PC-9 (cell line): ENCODE measurements around the gene TUFT1. TPM values are rescaled to one million over a fixed set of nuclear protein-coding genes. Genes with fewer than 3 reads are reported as not detected.

ENCODE experiments used
- BruUV-seq: library from RNA; stranded (reverse); fragments of 400-500 nt; replicated peaks from 2 replicates; lab custom pipeline; 2021; lab: Mats Ljungman, UMichigan
- CTCF ChIA-PET: fragments of 300-600 bp; sonication (Branson Sonifier 250); formaldehyde crosslinking; loops from one replicate; lab custom pipeline; 2022; ENCODE audit warnings: antibody characterized with exemption; lab: Charles Lee
- POLR2A ChIA-PET: fragments of 300-600 bp; sonication (Branson Sonifier 250); formaldehyde crosslinking; loops from one replicate; lab custom pipeline; 2022; ENCODE audit warnings: antibody characterized with exemption; ENCODE audit not compliant: unreplicated experiment; lab: Charles Lee
- DNase-seq, 2 experiments: peaks; one replicate each; pipeline versions ENCODE4 v3.0.0 to v3.0.0-alpha.2; 2015 to 2022; ENCODE audit warnings: mixed read lengths in 1 of 2
- H2AFZ ChIP-seq: fragments of 200-600 bp; sonication (generic); 2 replicates; pipeline ENCODE4 v1.8.1; 2017; ENCODE audit warnings: antibody characterized with exemption
- H3F3A ChIP-seq: fragments of 200-600 bp; sonication (generic); 2 replicates; pipeline ENCODE4 v1.8.1; 2017; ENCODE audit warnings: antibody characterized with exemption, mild to moderate bottlenecking, low read depth; ENCODE audit not compliant: insufficient read depth
- H3K27ac ChIP-seq: fragments of 200-600 bp; sonication (generic); 2 replicates; pipeline ENCODE4 v1.6.1; 2016; ENCODE audit warnings: mixed run types
- H3K27me3 ChIP-seq: fragments of 200-600 bp; sonication (generic); 2 replicates; pipeline ENCODE4 v1.6.1; 2016; ENCODE audit warnings: low read depth, mixed run types; ENCODE audit not compliant: insufficient read depth
- H3K36me3 ChIP-seq: fragments of 200-600 bp; sonication (generic); 2 replicates; pipeline ENCODE4 v1.6.1; 2016; ENCODE audit warnings: low read depth, mixed run types
- H3K4me1 ChIP-seq: fragments of 200-600 bp; sonication (generic); replicated peaks from 2 replicates; pipeline ENCODE4 v1.6.1; 2016; ENCODE audit warnings: mixed run types; ENCODE audit not compliant: insufficient read depth
- H3K4me2 ChIP-seq: fragments of 200-600 bp; sonication (generic); 2 replicates; pipeline ENCODE4 v1.6.1; 2017; ENCODE audit warnings: mixed run types
- H3K4me3 ChIP-seq: fragments of 200-600 bp; sonication (generic); 2 replicates; pipeline ENCODE4 v1.6.1; 2016; ENCODE audit warnings: mixed run types
- H3K79me2 ChIP-seq: fragments of 200-600 bp; sonication (generic); 2 replicates; pipeline ENCODE4 v1.6.1; 2017; ENCODE audit warnings: low read depth, mixed run types
- H3K9me2 ChIP-seq: fragments of 200-600 bp; sonication (generic); 2 replicates; pipeline ENCODE4 v1.8.1; 2017; ENCODE audit warnings: mild to moderate bottlenecking; ENCODE audit not compliant: insufficient read depth
- H3K9me3 ChIP-seq: fragments of 200-600 bp; sonication (generic); 2 replicates; pipeline ENCODE4 v1.8.1; 2016; ENCODE audit warnings: low read depth; ENCODE audit not compliant: insufficient read depth
- H4K20me1 ChIP-seq: fragments of 200-600 bp; sonication (generic); 2 replicates; pipeline ENCODE4 v1.8.1; 2017; ENCODE audit not compliant: insufficient read depth
- EZH2 ChIP-seq: fragments of 200-600 bp; sonication (generic); IDR thresholded peaks from 2 replicates; pipeline ENCODE4 v1.8.0; 2017; ENCODE audit warnings: antibody characterized with exemption, low read depth
- intact Hi-C: fragments of 100-400 bp; cut with micrococcal nuclease; formaldehyde crosslinking; loops from one replicate; pipeline ENCODE4 v1.10.0; 2022; ENCODE audit not compliant: unreplicated experiment
- total RNA-seq: library from RNA; stranded (reverse); gene quantifications from 2 replicates; pipeline ENCODE4 v1.2.3, GENCODE V29; 2021
- TF ChIP-seq, protein P1 (sequence below): fragments of 200-600 bp; sonication (generic); conservative IDR thresholded peaks from 2 replicates; pipeline ENCODE4 v1.6.1; 2017; ENCODE audit warnings: mixed run types, antibody characterized with exemption, mild to moderate bottlenecking, moderate library complexity

TUFT1 gene
- total RNA-seq, 1 experiment from 2014 or later: 35.3 TPM

DNA sequence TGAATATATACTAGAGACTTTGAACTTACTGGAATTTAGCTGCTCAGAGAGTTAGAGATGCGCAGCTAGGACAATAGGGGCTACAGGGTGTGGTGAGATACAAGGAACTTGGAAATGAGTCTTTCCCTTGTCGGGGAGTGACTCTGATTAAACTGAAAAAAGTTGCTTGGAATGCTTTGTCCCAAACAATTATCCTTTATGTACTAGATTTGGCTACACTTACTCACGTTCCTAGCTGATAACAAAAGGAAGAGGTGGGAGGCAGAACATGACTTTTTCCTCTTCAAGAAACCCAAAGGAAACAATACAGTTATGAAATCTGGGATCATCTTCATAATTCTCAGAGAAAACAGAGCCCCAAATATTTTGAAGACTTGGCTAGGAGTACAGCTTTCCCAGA lies 35.9 kb upstream of the TUFT1 start:
- Histone ChIP-seq H3K36me3 (no peaks in the 10 kb centered on the region), H4K20me1 (no peaks in the 10 kb centered on the region), H3K79me2 (no peaks in the 10 kb centered on the region), H3K4me2 (no peak overlapping the region), H3K4me1 (peaks cover 22% of the 10 kb centered on the region), H3K27ac (no peak overlapping the region), H3K9me3 (no peaks in the 10 kb centered on the region), H3K27me3 (no peaks in the 10 kb centered on the region), H3F3A (peaks cover 9% of the 10 kb centered on the region; the same call in 1 of the 2 replicates), H3K4me3 (no peak overlapping the region), H3K9me2 (no peaks in the 10 kb centered on the region), H2AFZ (no peak overlapping the region)
- intact Hi-C loops: no loop called here
- no TSS peak for BruUV-seq
- TF ChIP-seq, protein P1, sequence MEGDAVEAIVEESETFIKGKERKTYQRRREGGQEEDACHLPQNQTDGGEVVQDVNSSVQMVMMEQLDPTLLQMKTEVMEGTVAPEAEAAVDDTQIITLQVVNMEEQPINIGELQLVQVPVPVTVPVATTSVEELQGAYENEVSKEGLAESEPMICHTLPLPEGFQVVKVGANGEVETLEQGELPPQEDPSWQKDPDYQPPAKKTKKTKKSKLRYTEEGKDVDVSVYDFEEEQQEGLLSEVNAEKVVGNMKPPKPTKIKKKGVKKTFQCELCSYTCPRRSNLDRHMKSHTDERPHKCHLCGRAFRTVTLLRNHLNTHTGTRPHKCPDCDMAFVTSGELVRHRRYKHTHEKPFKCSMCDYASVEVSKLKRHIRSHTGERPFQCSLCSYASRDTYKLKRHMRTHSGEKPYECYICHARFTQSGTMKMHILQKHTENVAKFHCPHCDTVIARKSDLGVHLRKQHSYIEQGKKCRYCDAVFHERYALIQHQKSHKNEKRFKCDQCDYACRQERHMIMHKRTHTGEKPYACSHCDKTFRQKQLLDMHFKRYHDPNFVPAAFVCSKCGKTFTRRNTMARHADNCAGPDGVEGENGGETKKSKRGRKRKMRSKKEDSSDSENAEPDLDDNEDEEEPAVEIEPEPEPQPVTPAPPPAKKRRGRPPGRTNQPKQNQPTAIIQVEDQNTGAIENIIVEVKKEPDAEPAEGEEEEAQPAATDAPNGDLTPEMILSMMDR: no peak
- TF ChIP-seq EZH2: no peak
- ChIA-PET POLR2A (no interaction called here), CTCF (no interaction called here)
- DNase-seq: no peak

DNA sequence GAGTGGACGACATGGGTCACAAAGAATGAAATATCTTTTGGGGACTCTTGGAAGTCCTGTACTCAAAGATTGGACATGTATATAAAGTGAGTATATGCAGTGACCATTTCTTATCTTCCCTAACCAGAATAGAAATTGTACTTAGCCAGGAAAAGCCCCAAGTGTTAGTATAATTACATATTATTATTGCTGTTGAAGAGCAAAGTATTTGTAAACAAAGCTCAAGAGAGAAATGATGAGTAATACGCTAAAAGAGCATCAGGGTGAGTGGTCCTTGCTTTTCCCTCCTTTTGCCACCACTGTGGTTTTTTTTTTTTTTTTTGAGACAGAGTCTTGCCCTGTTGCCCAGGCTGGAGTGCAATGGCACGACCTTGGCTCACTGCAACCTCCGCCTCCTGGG lies 35.4 kb upstream of the TUFT1 start:
- intact Hi-C loops: no loop called here
- H3K36me3 ChIP-seq: no peaks in the 10 kb centered on the region
- no peaks in the 10 kb centered on the region for H3K9me3 ChIP-seq
- H2AFZ ChIP-seq: no peak overlapping the region
- H3K27me3 ChIP-seq: no peaks in the 10 kb centered on the region
- no peak overlapping the region for H3K4me3 ChIP-seq
- H3K79me2 ChIP-seq: no peaks in the 10 kb centered on the region
- H3K27ac ChIP-seq: no peak overlapping the region
- H4K20me1 ChIP-seq: no peaks in the 10 kb centered on the region
- H3F3A ChIP-seq: peaks cover 14% of the 10 kb centered on the region; the same call in 1 of the 2 replicates
- no peak for DNase-seq
- no peak for TF ChIP-seq EZH2
- TF ChIP-seq, protein P1: no peak
- no TSS peak for BruUV-seq
- no peak overlapping the region for H3K4me2 ChIP-seq
- POLR2A ChIA-PET: interaction anchor here (0.5 kb wide), 1 partner anchor 1506 kb away, joined by 4 read pairs; no protein-coding TSS in a partner anchor
- CTCF ChIA-PET: interaction anchor here (0.6 kb wide), 1 partner anchor 308 kb away, joined by 4 read pairs; no protein-coding TSS in a partner anchor
- peaks cover 24% of the 10 kb centered on the region for H3K4me1 ChIP-seq
- no peaks in the 10 kb centered on the region for H3K9me2 ChIP-seq

DNA sequence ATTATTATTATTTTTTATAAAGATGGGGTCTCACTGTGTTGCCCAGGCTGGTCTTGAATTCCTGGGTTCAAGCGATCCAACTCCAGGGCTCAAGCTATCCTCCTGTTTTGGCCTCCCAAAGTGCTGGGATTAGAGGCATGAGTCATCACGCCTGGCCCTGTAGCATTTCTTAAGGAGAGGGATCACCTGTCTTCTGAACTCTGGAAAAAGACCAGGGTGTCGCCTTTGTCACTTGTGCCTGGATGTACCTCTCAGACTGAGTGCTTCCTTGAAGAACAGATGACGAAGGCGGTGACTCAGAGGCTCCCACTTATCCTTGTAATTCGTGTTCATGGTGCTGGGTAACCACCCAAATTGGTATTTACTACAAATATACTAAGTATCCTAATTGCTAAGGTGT lies 31.3 kb upstream of the TUFT1 start:
- BruUV-seq: no TSS peak
- POLR2A ChIA-PET: no interaction called here
- no peak overlapping the region for H2AFZ ChIP-seq
- peaks cover 35% of the 10 kb centered on the region for H3K4me1 ChIP-seq
- H3K4me2 ChIP-seq: 0 out of 2 replicates have a peak overlapping the region, but pooled peaks have one; percentile 17
- peak; percentile 74 to 96 for DNase-seq
- H3K9me3 ChIP-seq: no peaks in the 10 kb centered on the region
- peaks cover 49% of the 10 kb centered on the region for H3F3A ChIP-seq
- H3K79me2 ChIP-seq: peaks cover 10% of the 10 kb centered on the region; the same call in 1 of the 2 replicates
- H4K20me1 ChIP-seq: no peaks in the 10 kb centered on the region
- H3K27me3 ChIP-seq: no peaks in the 10 kb centered on the region
- intact Hi-C loops: no loop called here
- CTCF ChIA-PET: no interaction called here
- H3K27ac ChIP-seq: peak overlapping the region; percentile 50; the same call in 1 of the 2 replicates
- TF ChIP-seq, protein P1: no peak
- no peak for TF ChIP-seq EZH2
- H3K4me3 ChIP-seq: no peak overlapping the region
- H3K36me3 ChIP-seq: no peaks in the 10 kb centered on the region
- no peaks in the 10 kb centered on the region for H3K9me2 ChIP-seq
